BJ (cell line): ENCODE measurements around the gene SLC29A4. TPM values are rescaled to one million over a fixed set of nuclear protein-coding genes. Genes with fewer than 3 reads are reported as not detected.
"Not testable (repeated sequence)": the region's sequence is repeated elsewhere in the genome, so short reads cannot be mapped to it uniquely, and the experiment has no call there.

Experiments used
- CTCF ChIA-PET: fragments of 350-600 bp; formaldehyde crosslinking; extraction: SDS; loops from one replicate; lab custom pipeline; 2021; ENCODE audit warnings: antibody characterized with exemption, inconsistent platforms; lab: Yijun Ruan, JAX
- POLR2A ChIA-PET: fragments of 300-600 bp; sonication (Branson Sonifier 250); formaldehyde crosslinking; extraction: SDS; loops from one replicate; lab custom pipeline; 2021; ENCODE audit warnings: antibody characterized with exemption; lab: Charles Lee
- DNase-seq: peaks from one replicate; pipeline ENCODE4 v3.0.0-alpha.2; 2011; ENCODE audit warnings: low read depth
- H3K27me3 ChIP-seq: 2 replicates; pipeline ENCODE4 v1.6.0; 2011; ENCODE audit warnings: low read length; ENCODE audit not compliant: control insufficient read depth, insufficient read depth
- H3K36me3 ChIP-seq: 2 replicates; pipeline ENCODE4 v1.5.1; 2011; ENCODE audit warnings: low read length; ENCODE audit not compliant: control insufficient read depth, insufficient read depth
- H3K4me3 ChIP-seq: 2 replicates; pipeline ENCODE4 v1.5.1; 2011; ENCODE audit warnings: low read depth, mild to moderate bottlenecking, control low read depth, low read length
- polyA plus RNA-seq: library from polyadenylated mRNA; depleted of rRNA; stranded (reverse); fragments of >200 nt; gene quantifications from 2 replicates; pipeline ENCODE4 v1.2.3, GENCODE V29; 2011
- TF ChIP-seq, protein P1 (sequence below): IDR thresholded peaks from 2 replicates; pipeline ENCODE4 v1.5.1; 2011; ENCODE audit warnings: low read depth, mild to moderate bottlenecking, control low read depth, inconsistent platforms, low read length, moderate library complexity; ENCODE audit not compliant: insufficient read depth

Gene SLC29A4
- polyA plus RNA-seq, 1 experiment, result 3.4 TPM

DNA sequence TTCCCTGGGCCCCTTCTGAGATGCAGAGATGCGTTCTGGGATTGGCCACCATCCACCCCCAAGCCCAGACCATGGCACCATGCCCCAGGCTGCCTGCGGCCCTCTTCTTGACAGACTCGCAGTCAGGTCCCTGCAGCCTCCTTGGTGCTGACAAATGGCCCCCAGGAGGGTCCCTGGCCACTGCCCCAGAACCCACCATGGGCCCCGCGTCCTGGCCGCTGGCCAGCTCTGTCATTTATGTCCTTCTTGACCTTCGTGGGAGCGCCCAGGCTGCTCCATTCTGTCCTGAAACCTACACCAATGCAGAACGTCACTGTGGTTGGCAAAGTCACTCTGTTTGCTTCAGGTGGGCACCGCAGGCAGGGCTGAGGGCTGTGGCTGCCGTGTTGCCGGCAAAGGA lies 39.5 kb upstream of the SLC29A4 start:
- CTCF ChIA-PET, result interaction anchor here (1.1 to 1.2 kb wide), 2 partner anchors 9 to 251 kb away, joined by 3 to 5 read pairs; no protein-coding TSS in a partner anchor

DNA sequence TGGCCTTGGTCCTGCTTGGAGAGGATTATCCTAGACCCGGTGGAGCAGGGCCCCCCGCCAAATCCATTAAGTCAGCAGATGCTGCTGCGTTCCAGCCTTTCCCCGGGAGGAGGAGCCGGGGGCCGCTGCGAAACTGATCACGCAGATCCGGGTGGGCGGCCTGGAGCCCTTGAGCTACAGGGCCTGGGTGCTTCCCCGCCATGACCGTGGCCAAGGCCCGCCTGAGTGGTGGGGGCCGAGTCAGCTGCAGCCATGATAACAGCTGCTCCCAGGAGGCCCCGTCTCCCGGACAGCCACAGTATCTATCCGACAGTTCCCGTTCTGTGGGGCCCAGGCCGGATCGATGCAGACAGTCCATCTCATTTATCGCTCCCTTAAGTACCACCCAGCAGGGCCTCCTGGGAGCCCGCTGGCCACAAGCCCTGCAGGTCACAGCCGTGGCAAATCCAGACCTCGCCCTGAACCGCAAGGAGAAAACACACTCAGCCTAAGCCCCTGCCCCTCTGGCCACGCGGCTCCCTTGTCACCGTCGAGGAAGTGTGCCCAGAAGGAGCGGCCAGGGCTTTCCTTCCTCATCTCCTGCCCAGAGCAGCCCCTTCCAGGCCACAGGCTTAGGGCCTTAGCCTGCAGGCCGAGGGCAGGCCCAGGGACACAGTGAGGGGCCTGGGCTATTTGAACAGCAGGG lies 34.4 kb upstream of the SLC29A4 start:
- CTCF ChIA-PET, result interaction anchor here (0.6 to 1.9 kb wide), 2 partner anchors 9 to 32 kb away, joined by 3 to 6 read pairs; no protein-coding TSS in a partner anchor
- no peaks in the 10 kb centered on the region for H3K36me3 ChIP-seq
- DNase-seq, result no peak
- TF ChIP-seq, protein P1, sequence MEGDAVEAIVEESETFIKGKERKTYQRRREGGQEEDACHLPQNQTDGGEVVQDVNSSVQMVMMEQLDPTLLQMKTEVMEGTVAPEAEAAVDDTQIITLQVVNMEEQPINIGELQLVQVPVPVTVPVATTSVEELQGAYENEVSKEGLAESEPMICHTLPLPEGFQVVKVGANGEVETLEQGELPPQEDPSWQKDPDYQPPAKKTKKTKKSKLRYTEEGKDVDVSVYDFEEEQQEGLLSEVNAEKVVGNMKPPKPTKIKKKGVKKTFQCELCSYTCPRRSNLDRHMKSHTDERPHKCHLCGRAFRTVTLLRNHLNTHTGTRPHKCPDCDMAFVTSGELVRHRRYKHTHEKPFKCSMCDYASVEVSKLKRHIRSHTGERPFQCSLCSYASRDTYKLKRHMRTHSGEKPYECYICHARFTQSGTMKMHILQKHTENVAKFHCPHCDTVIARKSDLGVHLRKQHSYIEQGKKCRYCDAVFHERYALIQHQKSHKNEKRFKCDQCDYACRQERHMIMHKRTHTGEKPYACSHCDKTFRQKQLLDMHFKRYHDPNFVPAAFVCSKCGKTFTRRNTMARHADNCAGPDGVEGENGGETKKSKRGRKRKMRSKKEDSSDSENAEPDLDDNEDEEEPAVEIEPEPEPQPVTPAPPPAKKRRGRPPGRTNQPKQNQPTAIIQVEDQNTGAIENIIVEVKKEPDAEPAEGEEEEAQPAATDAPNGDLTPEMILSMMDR, result no peak
- H3K27me3 ChIP-seq, result no peaks in the 10 kb centered on the region
- POLR2A ChIA-PET, result no interaction called here
- no peak overlapping the region for H3K4me3 ChIP-seq

More for the DNA sequence above, 39.5 kb upstream of the SLC29A4 start:
- TF ChIP-seq, protein P1, result no peak
- Histone ChIP-seq H3K27me3 (no peaks in the 10 kb centered on the region), H3K4me3 (no peak overlapping the region), H3K36me3 (no peaks in the 10 kb centered on the region)
- DNase-seq, result no peak
- POLR2A ChIA-PET, result interaction anchor here (0.5 to 0.6 kb wide), 2 partner anchors 11 to 179 kb away, joined by 5 to 7 read pairs; no protein-coding TSS in a partner anchor

DNA sequence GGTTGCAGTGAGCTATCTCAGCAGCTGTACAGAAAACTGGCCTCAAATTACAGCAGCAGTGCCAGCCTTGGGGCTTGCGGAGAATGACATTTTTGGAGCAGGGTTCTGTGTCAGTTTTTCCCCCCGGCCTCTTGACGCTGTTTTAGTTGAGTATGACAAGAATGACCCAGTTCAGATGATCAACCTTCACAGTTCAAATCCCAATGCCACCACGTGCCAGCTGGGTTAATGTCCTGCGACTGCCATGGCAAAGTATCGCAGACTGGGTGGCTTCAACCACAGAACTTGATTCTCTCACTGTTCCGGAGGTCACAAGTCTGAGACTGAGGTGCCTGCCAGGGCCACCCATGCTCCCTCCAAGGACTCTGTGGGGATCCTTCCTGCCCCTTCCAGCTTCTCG lies 32.0 kb upstream of the SLC29A4 start:
- H3K27me3 ChIP-seq, POLR2A ChIA-PET, H3K4me3 ChIP-seq, DNase-seq, H3K36me3 ChIP-seq, CTCF ChIA-PET: not testable (repeated sequence)

DNA sequence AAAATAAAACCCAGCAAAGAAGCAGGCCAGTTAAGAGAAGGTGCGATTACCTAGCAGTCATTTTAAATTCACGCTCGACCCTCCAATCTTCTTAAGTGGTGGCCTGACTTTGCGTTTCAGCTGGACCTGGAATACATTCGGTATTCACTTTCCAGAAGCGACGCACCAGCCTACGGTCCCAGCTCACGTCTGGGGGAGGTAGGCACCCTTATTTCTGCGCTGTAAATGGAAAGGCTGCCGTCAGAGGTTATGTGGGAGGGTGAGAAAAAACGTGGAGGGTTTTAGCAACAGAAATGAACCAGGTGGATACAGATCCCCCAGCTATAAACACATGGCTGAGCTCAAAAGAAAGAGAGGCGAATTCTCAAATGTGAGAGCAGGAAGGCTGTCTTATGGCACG lies 29.2 kb upstream of the SLC29A4 start:
- DNase-seq, H3K27me3 ChIP-seq, POLR2A ChIA-PET: not testable (repeated sequence)

DNA sequence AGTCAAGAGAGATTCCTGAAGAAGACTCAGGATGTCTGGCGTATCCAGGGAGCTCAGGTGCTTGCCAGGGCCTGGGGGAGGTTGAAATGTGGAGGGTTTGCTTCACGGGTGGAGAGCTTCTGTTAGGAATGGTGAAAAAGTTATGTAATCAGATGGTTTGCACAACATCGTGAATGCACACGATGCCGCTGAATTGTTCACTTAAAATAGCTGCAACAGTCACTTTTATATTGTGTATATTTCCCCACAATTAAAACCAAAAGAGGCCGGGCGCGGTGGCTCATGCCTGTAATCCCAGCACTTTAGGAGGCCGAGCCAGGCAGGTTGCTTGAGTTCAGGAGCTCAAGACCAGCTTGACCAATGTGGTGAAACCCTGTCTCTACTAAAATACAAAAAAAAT lies 28.4 kb upstream of the SLC29A4 start:
- CTCF ChIA-PET, H3K36me3 ChIP-seq, H3K27me3 ChIP-seq, DNase-seq, H3K4me3 ChIP-seq: not testable (repeated sequence)
- POLR2A ChIA-PET, result interaction anchor here (0.6 kb wide), 1 partner anchor 11 kb away, joined by 7 read pairs; no protein-coding TSS in a partner anchor

More for the DNA sequence above, 29.2 kb upstream of the SLC29A4 start:
- H3K4me3 ChIP-seq, CTCF ChIA-PET, H3K36me3 ChIP-seq: not testable (repeated sequence)

DNA sequence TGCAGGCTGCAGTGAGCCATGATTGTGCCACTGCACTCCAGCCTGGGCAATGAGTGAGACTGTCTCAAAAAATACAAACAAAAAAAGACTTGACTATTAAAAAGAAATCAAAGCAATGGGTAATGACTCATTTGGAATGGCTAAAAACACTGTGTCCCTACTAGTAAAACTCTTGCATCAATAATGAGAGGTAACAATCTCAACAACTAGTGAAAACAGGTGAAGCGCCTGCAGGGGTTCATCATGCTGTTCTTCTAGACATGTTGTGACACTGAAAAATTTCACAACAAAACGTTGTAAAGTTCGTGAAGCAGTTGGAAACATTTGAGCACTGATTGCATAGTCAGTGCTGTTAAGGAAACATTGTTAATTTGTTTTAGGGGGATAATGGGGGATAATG lies 26.9 kb upstream of the SLC29A4 start:
- ChIA-PET CTCF (no interaction called here), POLR2A (no interaction called here)
- Histone ChIP-seq H3K4me3 (no peak overlapping the region), H3K36me3 (no peaks in the 10 kb centered on the region), H3K27me3 (no peaks in the 10 kb centered on the region)
- TF ChIP-seq, protein P1, result no peak
- DNase-seq, result no peak

DNA sequence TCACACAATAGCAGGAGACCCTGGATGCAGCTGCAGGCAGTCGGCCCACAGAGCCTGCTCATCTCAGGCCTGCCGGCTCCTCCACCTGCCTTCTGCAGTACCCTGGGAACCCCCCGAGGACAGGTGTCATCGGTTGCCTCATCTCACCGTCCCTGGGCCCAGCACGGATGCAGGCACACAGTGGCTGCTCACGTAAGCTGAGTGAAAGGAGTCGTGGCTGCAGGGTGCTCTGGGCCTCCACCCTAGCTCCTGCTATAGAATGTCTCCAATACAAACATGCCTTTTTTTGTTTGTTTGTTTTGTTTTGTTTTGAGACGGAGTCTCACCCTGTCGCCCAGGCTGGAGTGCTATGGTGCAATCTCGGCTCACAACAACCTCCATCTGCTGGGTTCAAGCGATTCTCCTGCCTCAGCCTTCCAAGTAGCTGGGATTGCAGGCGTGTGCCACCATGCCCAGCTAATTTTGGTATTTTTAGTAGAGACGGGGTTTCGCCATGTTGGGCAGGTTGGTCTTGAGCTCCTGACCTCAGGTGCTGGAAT lies 22.1 kb upstream of the SLC29A4 start:
- H3K36me3 ChIP-seq, POLR2A ChIA-PET, H3K27me3 ChIP-seq, DNase-seq, H3K4me3 ChIP-seq: not testable (repeated sequence)
- CTCF ChIA-PET, result interaction anchor here (1.9 kb wide), 1 partner anchor 21 kb away, joined by 4 read pairs; no protein-coding TSS in a partner anchor

DNA sequence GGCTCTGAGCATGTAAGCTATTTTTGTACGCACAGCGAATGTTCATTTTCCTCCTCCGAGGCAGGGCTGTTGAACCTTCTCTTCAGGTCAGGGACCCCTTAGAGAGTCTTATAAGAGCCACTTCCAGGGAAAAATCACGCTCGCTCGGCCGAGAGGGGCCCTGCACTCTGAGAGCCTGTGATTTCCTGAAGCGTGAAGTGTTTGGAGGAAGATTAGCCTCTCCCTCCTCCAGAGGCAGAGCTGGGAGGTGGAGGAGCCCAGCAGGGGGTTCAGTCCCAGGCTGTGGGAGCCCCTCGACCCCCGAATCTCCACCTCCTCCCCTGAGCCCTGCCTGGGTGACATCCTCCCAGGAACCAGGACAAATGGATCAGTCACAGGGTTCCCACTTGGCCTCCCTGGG lies 19.7 kb upstream of the SLC29A4 start:
- H3K36me3 ChIP-seq, CTCF ChIA-PET, H3K27me3 ChIP-seq, H3K4me3 ChIP-seq, DNase-seq, POLR2A ChIA-PET: not testable (repeated sequence)
